VCaP (cell line): ENCODE data around the gene CCDC107.

ENCODE experiments used
- H3K27ac ChIP-seq: fragments of 450-650 bp; 2 replicates; pipeline ENCODE4 v1.5.1; 2017
- CTCF ChIP-seq: fragments of 450-650 bp; conservative IDR thresholded peaks from 2 replicates; pipeline ENCODE4 v1.5.1; 2017; ENCODE audit warnings: mild to moderate bottlenecking, moderate library complexity

The CCDC107 gene

GRCh38 chr9:35616681-35617459 lies 41.2 kb upstream of the CCDC107 start:
- peak overlapping the region; percentile 13; the same call in 1 of the 2 replicates for H3K27ac ChIP-seq
- 0 out of 2 replicates have a peak, but pooled peaks have one; percentile 6 for TF ChIP-seq CTCF

GRCh38 chr9:35617548-35617947 lies 40.5 kb upstream of the CCDC107 start:
- no peak for TF ChIP-seq CTCF
- no peak overlapping the region; the same call in 1 of the 2 replicates for H3K27ac ChIP-seq

GRCh38 chr9:35618325-35618727 lies 39.8 kb upstream of the CCDC107 start, which contains the start of gene CD72:
CD72 (minus strand) TSS chr9:35618413; CDS start chr9:35618303, 110 bp downstream.
- H3K27ac ChIP-seq: peak within 1 kb of the TSS; percentile 13; the same call in 1 of the 2 replicates

GRCh38 chr9:35618854-35619799 lies 39.0 kb upstream of the CCDC107 start:
- H3K27ac ChIP-seq: no peak overlapping the region
- TF ChIP-seq CTCF: no peak

More at GRCh38 chr9:35618325-35618727, 39.8 kb upstream of the CCDC107 start, which contains the start of gene CD72:
- TF ChIP-seq CTCF: no peak

GRCh38 chr9:35619800-35620158 lies 38.3 kb upstream of the CCDC107 start:
- H3K27ac ChIP-seq: no peak overlapping the region
- TF ChIP-seq CTCF: no peak

- no peak for TF ChIP-seq CTCF
- H3K27ac ChIP-seq: no peak overlapping the region
Observed at GRCh38 chr9:35627575-35627974, 30.5 kb upstream of the CCDC107 start.
